ENCODE measurements around the gene MINPP1.

- TF ChIP-seq, protein P1, sequence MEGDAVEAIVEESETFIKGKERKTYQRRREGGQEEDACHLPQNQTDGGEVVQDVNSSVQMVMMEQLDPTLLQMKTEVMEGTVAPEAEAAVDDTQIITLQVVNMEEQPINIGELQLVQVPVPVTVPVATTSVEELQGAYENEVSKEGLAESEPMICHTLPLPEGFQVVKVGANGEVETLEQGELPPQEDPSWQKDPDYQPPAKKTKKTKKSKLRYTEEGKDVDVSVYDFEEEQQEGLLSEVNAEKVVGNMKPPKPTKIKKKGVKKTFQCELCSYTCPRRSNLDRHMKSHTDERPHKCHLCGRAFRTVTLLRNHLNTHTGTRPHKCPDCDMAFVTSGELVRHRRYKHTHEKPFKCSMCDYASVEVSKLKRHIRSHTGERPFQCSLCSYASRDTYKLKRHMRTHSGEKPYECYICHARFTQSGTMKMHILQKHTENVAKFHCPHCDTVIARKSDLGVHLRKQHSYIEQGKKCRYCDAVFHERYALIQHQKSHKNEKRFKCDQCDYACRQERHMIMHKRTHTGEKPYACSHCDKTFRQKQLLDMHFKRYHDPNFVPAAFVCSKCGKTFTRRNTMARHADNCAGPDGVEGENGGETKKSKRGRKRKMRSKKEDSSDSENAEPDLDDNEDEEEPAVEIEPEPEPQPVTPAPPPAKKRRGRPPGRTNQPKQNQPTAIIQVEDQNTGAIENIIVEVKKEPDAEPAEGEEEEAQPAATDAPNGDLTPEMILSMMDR (IDR thresholded peaks at IDR 0.05; ENCODE audit: poor library complexity) = no peak
- no peak for TF ChIP-seq EZH2 (IDR thresholded peaks at IDR 0.05; ENCODE audit: borderline replicate concordance)
Measured at GRCh38 chr10:87596351-87596750, 91.7 kb downstream of the MINPP1 start.

All from hepatocyte (in vitro differentiated cells).